HG02763 (cell line): ENCODE data around the gene SLC38A11.
"Not testable (repeated sequence)": the region's sequence is repeated elsewhere in the genome, so short reads cannot be mapped to it uniquely, and the experiment has no call there.

Source experiments
- ATAC-seq: cut with Tn5 transposase; IDR thresholded peaks from one replicate; pipeline ENCODE4 v1.9.1; 2021; ENCODE audit warnings: mild to moderate bottlenecking, moderate library complexity; ENCODE audit not compliant: unreplicated experiment

Gene SLC38A11

DNA sequence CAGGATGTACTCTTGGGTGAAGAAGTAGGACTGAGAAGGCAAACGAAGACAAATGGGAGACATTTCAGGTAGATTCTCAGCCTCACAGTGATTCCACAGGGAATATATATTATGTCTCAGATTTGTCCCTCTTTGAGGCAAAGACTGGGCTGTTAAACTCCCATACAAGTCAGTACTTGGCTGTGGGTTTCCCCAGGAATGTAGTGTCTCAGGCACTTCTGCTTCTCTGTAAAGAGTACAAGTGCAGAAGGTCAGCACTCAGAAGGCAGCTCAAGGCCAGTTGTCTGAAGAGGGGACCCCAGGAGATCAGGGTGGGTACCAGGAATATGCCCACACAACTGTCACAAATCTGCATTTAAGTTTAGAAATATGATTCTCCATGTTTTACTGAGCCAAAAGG lies 73.8 kb downstream of the SLC38A11 start:
- ATAC-seq, result no peak

DNA sequence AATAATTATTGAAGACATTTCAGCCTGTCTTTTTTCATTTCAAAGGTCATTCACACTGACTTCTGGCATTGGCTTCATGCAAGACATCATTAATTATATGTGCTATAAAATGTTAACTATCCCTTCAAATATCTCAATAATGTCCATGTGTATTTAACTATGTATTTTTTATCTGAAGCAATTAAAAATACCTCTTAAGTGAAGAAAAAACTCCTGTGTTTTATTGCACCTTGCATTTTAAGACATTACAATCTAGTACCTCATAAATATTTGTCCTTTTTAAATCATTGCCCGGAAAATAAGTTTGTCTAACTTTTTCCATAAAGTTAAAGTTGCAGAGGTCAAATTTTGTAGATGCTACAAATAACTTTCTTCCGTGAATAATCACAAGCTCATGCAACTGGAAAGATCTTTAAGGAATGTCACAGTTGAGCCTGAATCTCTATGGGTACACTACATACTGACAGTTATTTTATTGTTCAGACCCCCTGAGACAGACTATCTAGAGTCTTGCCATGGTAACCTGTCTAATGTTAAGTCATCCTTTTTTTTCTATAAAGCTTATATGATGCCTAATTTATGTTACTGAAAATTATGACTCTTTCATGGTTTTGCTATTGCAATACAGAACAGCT lies 75.3 kb downstream of the SLC38A11 start:
- no peak for ATAC-seq

- no peak for ATAC-seq
Measured at GRCh38 chr2:164877927-164878326, 77.4 kb downstream of the SLC38A11 start.

DNA sequence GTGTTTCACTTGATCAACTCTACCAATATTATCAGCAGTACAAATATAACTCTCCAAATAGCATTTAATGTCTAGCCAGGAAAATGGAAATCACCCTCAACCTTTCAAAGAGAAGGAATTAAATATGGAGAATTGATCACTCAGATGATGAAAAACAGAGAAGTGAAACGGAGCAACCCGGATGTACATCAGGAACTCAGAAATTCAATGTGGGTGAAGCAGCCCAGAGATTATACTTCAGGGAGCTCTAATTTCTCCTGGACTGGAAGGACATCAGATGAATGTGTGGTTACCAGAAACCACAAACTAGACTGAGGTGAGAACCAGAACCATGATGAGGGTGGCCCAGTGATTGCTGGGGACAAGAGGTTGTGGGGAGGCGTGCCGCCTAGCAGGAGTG lies 78.2 kb downstream of the SLC38A11 start:
- ATAC-seq, result no peak

- no peak for ATAC-seq
Measured at GRCh38 chr2:164875334-164876205, 79.8 kb downstream of the SLC38A11 start.

GRCh38 chr2:164873210-164873908 lies 82.0 kb downstream of the SLC38A11 start:
- no peak for ATAC-seq

GRCh38 chr2:164871404-164871803 lies 83.9 kb downstream of the SLC38A11 start:
- ATAC-seq, result no peak

- no peak for ATAC-seq
Measured at GRCh38 chr2:164869420-164869772, 85.9 kb downstream of the SLC38A11 start.

DNA sequence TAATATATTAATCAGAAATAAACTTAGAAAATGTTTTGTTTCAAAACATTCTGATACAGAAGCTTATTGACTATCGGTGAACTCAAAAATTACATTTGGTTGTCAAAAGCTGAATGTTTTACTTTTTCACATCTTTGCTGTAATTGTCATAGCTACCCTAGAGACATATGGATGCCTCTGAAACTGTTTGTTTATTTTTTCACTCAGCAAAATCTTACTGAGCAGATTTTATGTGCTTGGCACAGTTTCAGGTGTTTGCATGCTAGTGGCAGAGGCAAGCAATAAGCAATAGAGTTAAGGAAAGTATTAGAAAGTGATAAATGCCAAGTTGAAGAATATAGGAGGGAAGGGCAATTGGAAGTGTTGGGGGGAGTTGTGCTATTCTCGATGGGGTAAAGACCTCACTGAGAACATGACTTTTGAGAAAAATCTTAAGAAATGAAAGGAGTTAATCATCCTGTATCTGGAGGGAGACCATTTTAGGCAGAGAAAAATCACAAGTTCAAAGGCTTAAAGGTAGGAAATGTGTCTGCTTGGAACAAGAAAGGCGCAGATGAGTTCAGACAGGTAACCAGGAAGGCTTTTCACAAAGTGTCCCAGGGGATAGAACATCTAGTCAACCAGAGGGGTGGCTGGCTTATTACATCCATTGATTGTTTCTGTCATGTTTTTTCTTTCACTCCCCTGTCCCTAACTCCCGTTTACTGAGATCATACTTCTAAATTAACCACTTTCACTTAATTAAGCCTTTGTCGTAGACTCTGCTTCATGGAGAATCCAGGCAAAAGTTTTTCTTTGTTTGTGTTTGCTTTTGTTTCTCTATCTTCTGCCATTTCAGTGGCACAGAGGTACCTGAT lies 86.5 kb downstream of the SLC38A11 start:
- ATAC-seq, result no peak

DNA sequence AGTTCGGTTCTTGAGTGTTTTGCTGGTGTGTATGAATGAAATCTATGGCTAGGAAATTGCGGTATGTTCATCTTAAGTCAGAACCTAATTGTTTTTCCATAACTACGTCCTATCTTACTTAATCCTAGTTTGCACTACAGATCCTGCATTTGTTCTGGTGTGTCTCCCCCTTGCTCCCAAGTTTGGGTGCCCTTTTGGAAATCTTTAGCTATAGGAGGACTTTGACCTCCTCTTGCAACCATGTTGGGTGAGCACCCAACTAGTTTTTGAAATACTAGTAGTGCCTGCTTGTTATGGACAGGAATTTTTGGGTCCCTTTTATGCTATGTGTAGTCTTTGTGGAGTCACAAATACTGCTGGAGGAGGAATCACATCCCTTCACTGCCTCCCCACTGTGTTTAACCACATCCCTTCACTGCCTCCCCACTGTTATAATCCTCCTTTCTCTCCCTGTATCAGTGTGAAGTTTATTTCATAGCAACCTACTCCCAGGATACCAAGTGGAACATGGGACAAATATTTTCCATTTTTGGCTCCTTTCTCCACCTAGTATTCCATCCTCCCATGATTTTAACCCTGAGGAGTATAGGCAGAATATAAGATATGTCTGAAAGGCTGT lies 87.4 kb downstream of the SLC38A11 start:
- no peak for ATAC-seq

DNA sequence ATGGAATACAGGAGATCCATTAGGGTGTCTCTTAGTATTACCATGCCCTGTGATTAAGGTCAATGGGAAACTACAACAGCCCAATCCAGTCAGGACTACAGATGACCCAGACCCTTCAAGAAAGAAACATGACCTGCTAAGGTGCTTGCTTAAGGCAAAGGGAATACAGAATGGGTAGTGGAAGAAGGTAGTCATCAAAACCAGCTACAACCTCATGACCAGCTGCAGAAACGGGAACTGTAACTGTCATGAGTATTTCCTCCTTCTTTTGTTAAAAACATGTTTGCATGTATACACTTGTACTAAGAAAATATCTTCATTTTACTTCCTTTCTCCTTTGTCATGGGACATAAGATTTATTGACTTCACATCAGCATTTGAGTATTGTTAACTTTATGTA lies 88.9 kb downstream of the SLC38A11 start:
- not testable (repeated sequence) for ATAC-seq

- no peak for ATAC-seq
Measured at GRCh38 chr2:164860694-164861042, 94.7 kb downstream of the SLC38A11 start.

DNA sequence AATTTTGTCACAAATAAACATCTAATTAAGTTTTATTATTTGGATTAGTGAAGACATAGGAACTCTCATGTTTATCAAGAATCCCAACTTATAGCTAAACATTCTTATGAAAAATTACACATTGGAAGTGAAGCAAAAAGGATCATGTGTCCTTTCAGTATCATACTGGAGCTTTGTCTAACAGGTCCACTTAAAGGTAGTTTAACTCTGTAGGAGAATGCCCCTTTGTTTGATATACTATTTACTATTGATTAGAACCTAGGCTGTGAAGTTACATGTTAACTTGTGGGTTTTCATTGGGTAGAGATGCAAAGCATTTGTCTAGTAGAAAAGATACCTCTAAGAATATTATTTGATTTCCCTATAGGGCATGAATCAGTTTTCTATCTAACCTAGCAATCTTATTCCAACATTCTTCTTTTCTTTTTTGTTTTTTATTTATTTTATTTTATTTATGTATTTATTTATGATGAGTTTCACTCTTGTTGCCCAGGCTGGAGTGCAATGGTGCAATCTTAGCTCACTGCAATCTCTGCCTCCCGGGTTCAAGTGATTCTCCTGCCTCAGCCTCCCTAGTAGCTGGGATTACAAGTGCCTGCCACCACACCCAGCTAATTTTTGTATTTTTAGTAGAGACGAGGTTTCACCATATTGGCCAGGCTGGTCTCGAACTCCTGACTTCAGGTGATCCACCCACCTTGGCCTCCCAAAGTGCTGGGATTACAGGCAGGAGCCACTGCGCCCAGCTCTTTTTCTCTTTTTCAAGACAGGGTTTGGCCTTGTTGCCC lies 95.2 kb downstream of the SLC38A11 start:
- not testable (repeated sequence) for ATAC-seq

- no peak for ATAC-seq
Measured at GRCh38 chr2:164859251-164859818, 96.0 kb downstream of the SLC38A11 start.

DNA sequence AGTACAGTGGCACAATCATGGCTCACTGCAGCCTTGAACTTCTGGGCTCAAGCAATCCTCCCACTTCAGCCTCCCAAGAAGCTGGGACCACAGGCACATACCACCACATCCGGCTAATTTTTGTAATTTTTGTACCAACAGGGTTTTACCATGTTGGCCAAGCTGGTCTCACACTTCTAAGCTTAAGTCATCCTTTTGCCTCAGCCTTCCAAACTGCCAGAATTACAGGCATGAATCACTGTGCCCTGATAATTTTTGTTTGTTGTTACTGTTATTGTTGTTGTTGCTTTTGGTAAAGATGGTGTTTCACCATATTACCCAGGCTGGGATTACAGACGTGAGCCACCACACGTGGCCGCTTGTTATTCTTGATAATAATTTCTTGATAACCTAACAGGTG lies 103.2 kb downstream of the SLC38A11 start:
- no peak for ATAC-seq

DNA sequence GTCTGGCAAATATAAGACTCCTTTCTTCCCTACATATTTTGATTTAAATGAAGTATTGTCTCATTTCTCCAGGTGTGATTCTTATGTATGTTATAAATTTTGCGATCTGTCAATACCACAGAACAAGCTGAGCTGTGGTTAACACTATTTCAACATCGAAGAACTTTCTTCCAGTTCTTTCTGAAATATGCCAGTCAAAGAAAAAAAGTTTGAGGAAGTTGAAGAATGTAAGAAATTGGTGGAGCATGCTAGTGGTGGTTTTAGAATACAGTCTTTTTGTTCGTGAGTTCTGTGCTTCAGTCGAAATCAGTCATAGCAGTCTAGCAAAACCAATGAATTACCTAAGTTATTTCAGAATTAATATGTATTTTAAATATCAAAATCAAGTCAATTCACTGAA lies 105.1 kb downstream of the SLC38A11 start:
- no peak for ATAC-seq

DNA sequence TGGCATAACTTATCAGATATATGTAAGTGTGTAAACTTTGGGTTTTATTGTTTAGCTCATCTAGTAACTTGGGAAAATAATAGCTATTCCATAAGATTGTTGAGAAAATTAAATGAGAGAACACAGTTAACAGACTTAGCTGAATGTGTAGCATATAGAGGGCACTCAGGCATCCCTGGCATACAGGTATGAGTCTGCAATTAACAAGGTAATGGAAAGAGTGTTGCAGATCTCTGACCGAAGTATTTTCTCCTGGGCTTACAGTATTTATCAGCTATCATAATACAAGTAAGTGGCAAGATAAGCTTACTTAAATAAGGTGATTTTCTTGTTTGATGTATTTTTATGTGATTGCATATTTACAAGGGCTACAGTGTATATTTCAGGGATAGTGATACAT lies 105.8 kb downstream of the SLC38A11 start:
- no peak for ATAC-seq

DNA sequence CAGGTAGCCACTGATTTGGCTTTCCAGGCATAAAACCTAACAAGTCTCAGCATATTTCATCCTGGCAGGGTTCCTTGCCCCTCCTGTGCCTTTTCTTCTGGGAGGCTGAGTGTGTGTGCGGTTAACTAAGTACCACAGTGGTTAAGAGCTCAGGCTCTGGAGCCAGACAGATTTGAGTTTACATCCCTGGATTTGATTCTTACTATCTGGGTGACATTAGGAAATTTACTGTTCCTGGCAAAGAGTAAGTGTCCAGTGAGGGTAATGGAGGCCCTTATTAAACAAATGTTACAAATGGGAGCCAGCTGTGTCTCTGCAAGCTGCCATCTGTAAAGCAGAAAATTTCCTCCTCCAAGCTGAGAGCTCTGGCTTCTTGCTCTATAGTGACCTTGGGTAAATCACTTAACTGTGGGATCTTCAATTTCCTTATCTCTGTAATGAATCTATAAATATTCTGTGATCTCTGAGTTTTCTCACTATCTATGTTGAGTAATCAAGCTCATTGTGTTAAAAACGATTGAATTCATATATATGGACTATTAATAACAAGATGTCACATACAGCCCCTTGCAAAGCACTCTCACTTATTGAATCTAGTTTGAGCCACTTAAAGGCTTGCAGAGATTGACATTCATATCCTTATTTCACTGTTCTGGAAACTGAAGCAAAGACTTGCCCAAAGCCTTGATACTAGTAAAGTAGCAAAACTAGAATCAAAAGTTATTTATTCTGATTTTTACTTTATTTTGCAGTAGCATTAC lies 107.2 kb downstream of the SLC38A11 start:
- no peak for ATAC-seq

GRCh38 chr2:164847291-164847690 lies 108.0 kb downstream of the SLC38A11 start:
- ATAC-seq, result no peak
